Keratinocyte (primary cell): Measurements from ENCODE around the gene GALNT14. TPM values are rescaled to one million over a fixed set of nuclear protein-coding genes. Genes with fewer than 3 reads are reported as not detected.

Experiments
- DNase-seq: peaks from one replicate; pipeline ENCODE4 v3.0.0-alpha.2; 2011; ENCODE audit warnings: low read depth, missing footprints, low spot score
- FAIRE-seq: peaks from 2 replicates; lab custom pipeline; 2011; peaks lifted over from hg19 to GRCh38; lab: Jason Lieb, UNC
- H2AFZ ChIP-seq: 2 replicates; pipeline ENCODE4 v1.6.0; 2012; ENCODE audit warnings: low read length, control low read depth, inconsistent platforms; ENCODE audit not compliant: control insufficient read depth
- H3K27ac ChIP-seq: 2 replicates; pipeline ENCODE4 v1.5.1; 2011; ENCODE audit warnings: low read length; ENCODE audit not compliant: control insufficient read depth, insufficient read depth
- H3K27me3 ChIP-seq: 3 replicates; pipeline ENCODE4 v1.6.0; 2011; ENCODE audit warnings: low read length; ENCODE audit not compliant: control insufficient read depth, insufficient read depth; ENCODE audit errors: extremely low read depth
- H3K36me3 ChIP-seq, 2 experiments: 2 replicates in 1 of 2; 3 replicates in 1 of 2; pipeline ENCODE4 v1.5.1; 2011; ENCODE audit warnings: low read length in 2 of 2, mild to moderate bottlenecking in 1 of 2; ENCODE audit not compliant: control insufficient read depth in 2 of 2, insufficient read depth in 2 of 2; ENCODE audit errors: extremely low read depth in 1 of 2
- H3K4me1 ChIP-seq: 3 replicates; pipeline ENCODE4 v1.5.1; 2011; ENCODE audit warnings: low read length; ENCODE audit not compliant: control insufficient read depth, insufficient read depth; ENCODE audit errors: extremely low read depth
- H3K4me2 ChIP-seq: 3 replicates; pipeline ENCODE4 v1.6.0; 2011; ENCODE audit warnings: low read depth, low read length; ENCODE audit not compliant: control insufficient read depth, insufficient read depth; ENCODE audit errors: extremely low read depth
- H3K4me3 ChIP-seq, 3 experiments: fragments of 200-600 bp in 1 of 3; sonication (generic) in 1 of 3; 2 replicates in 2 of 3; 3 replicates in 1 of 3; pipeline ENCODE4 v1.5.1; 2011 to 2016; ENCODE audit warnings: low read length in 3 of 3, mild to moderate bottlenecking in 3 of 3, control low read depth in 2 of 3, inconsistent platforms in 1 of 3, low read depth in 1 of 3, mixed read lengths in 1 of 3, mixed run types in 1 of 3, moderate library complexity in 1 of 3; ENCODE audit not compliant: control insufficient read depth in 2 of 3, insufficient read depth in 2 of 3; ENCODE audit errors: extremely low read depth in 1 of 3
- H3K79me2 ChIP-seq: 2 replicates; pipeline ENCODE4 v1.6.0; 2012; ENCODE audit warnings: low read length; ENCODE audit not compliant: control insufficient read depth, insufficient read depth
- H3K9ac ChIP-seq: 3 replicates; pipeline ENCODE4 v1.6.0; 2011; ENCODE audit warnings: low read length; ENCODE audit not compliant: control insufficient read depth, insufficient read depth; ENCODE audit errors: extremely low read depth
- H3K9me1 ChIP-seq: 3 replicates; pipeline ENCODE4 v1.6.0; 2011; ENCODE audit warnings: low read length; ENCODE audit not compliant: control insufficient read depth, insufficient read depth; ENCODE audit errors: extremely low read depth
- H3K9me3 ChIP-seq: 2 replicates; pipeline ENCODE4 v1.5.1; 2012; ENCODE audit warnings: low read depth, low read length; ENCODE audit not compliant: control insufficient read depth
- H4K20me1 ChIP-seq: 3 replicates; pipeline ENCODE4 v1.6.0; 2011; ENCODE audit warnings: low read length; ENCODE audit not compliant: control insufficient read depth, insufficient read depth; ENCODE audit errors: extremely low read depth
- CTCF ChIP-seq, 3 experiments: IDR thresholded peaks in 1 of 3; conservative IDR thresholded peaks in 1 of 3; optimal IDR thresholded peaks in 1 of 3; 2 replicates in 2 of 3; 3 replicates in 1 of 3; pipeline versions ENCODE3 to v1.5.1; 2011; ENCODE audit warnings: low read length in 3 of 3, mild to moderate bottlenecking in 3 of 3, moderate library complexity in 2 of 3, control low read depth in 1 of 3, inconsistent platforms in 1 of 3; ENCODE audit not compliant: insufficient read depth in 2 of 3; ENCODE audit errors: extremely low read depth in 1 of 3
- EZH2 ChIP-seq: IDR thresholded peaks from one replicate; pipeline ENCODE4 v1.6.1; 2012; ENCODE audit warnings: inconsistent platforms, mild to moderate bottlenecking, low read length, moderate library complexity
- dilution Hi-C: fragments of 300-500 bp; cut with MboI; formaldehyde crosslinking; loops from one replicate; pipeline ENCODE4 v1.7.0; 2020; ENCODE audit warnings: low sequenced_read_pairs; ENCODE audit not compliant: extremely low pct_ligation_motif_present
- polyA plus RNA-seq, 5 experiments: library from polyadenylated mRNA; depleted of rRNA in 3 of 5; stranded (reverse) in 3 of 5; stranded (forward) in 1 of 5; unstranded in 1 of 5; fragments of >200 nt; gene quantifications; 1 replicate in 1 of 5; 2 replicates in 3 of 5; 3 replicates in 1 of 5; pipeline versions ENCODE4 v1.2.1 to v1.2.3, GENCODE V29; 2011 to 2012; ENCODE audit warnings: missing spikeins in 2 of 5, low read depth in 1 of 5, low replicate concordance in 1 of 5

GALNT14 gene
- polyA plus RNA-seq, 1 donor (not counting 4 experiments of a cell fraction or from before 2014, with no cell fraction given) = 27.4 TPM

- no peak for DNase-seq
- no peak for FAIRE-seq
- Histone ChIP-seq H3K27me3 (no peaks in the 10 kb centered on the region), H2AFZ (no peak overlapping the region), H3K4me2 (no peak overlapping the region), H3K36me3 (no peaks in the 10 kb centered on the region), H3K9ac (no peak overlapping the region), H4K20me1 (no peaks in the 10 kb centered on the region), H3K4me1 (peaks cover 16% of the 10 kb centered on the region), H3K9me3 (no peaks in the 10 kb centered on the region), H3K4me3 (no peak overlapping the region), H3K79me2 (no peaks in the 10 kb centered on the region), H3K27ac (no peak overlapping the region), H3K9me1 (peaks cover 8% of the 10 kb centered on the region)
- dilution Hi-C loops = no loop called here
- TF ChIP-seq EZH2 (no peak), CTCF (optimal IDR thresholded peaks at IDR 0.05 in 1 of 3, IDR thresholded peaks at IDR 0.05 in 1 of 3, conservative IDR thresholded peaks at IDR 0.05 in 1 of 3; ENCODE audit: extremely low read depth in 1 of 3, insufficient read depth in 2 of 3, low read length in 3 of 3) (no peak)
Observed at GRCh38 chr2:30981510-30981909, 156.7 kb downstream of the GALNT14 start.

DNA sequence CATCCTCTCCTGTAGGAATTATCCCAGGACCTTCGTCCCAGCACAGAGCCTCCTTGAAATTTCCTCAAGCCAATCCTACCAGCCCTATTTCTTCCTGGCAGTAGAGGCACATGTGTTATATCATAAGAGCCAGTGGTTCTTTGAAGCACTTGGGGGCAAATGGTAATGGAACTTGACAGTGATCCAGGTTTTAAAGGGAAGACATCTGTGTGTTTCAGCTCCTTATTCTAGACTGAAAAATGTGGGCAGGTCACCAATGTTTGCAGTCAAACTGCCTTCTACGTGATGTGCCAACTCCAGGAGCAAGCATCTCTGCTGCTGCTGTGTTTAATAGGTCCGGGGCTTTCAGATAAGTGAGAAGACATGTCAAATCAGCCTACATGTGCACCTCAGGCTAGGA lies 157.1 kb downstream of the GALNT14 start:
- peaks cover 16% of the 10 kb centered on the region for H3K4me1 ChIP-seq
- H3K9ac ChIP-seq = no peak overlapping the region
- H3K36me3 ChIP-seq = no peaks in the 10 kb centered on the region
- FAIRE-seq (no peak), DNase-seq (no peak)
- dilution Hi-C loops = no loop called here
- H3K27me3 ChIP-seq = no peaks in the 10 kb centered on the region
- TF ChIP-seq EZH2 = no peak
- TF ChIP-seq CTCF (optimal IDR thresholded peaks at IDR 0.05 in 1 of 3, IDR thresholded peaks at IDR 0.05 in 1 of 3, conservative IDR thresholded peaks at IDR 0.05 in 1 of 3; ENCODE audit: extremely low read depth in 1 of 3, insufficient read depth in 2 of 3, low read length in 3 of 3) = no peak
- H4K20me1 ChIP-seq = no peaks in the 10 kb centered on the region
- no peak overlapping the region for H3K4me3 ChIP-seq
- H3K27ac ChIP-seq = no peak overlapping the region
- H3K79me2 ChIP-seq = no peaks in the 10 kb centered on the region
- H3K9me3 ChIP-seq = no peaks in the 10 kb centered on the region
- no peak overlapping the region for H2AFZ ChIP-seq
- no peak overlapping the region for H3K4me2 ChIP-seq
- peaks cover 8% of the 10 kb centered on the region for H3K9me1 ChIP-seq
